ENCODE data around the gene CASP7. TPM values are rescaled to one million over a fixed set of nuclear protein-coding genes. Genes with fewer than 3 reads are reported as not detected.
A peak's percentile ranks its signal among the peaks of the same experiment; 100 is the strongest.

CASP7 gene
- total and polyA plus RNA-seq, 12 donors: 5.6 to 22.3 (median 7.8) TPM

- Histone ChIP-seq H3K4me3 (no peak overlapping the region), H3K4me1 (peaks cover 0 to 65% (median 22%) of the 10 kb centered on the region in 9 donors), H3K27ac (peak overlapping the region in 4 of 10 donors; percentile 7 to 87 (median 31)), H3K9me3 (no peaks in the 10 kb centered on the region), H3K36me3 (peaks cover 0 to 53% (median 4%) of the 10 kb centered on the region in 9 donors), H3K27me3 (peaks cover 0 to 7% (median 0%) of the 10 kb centered on the region in 7 donors)
- TF ChIP-seq CTCF (IDR thresholded peaks at IDR 0.05): no peak
- ATAC-seq (no peak), DNase-seq (no peak)
- intact Hi-C loops (cut with DNase I): no loop called here
- WGBS, 2 donors: 51 to 59% methylated on average over 3 of the region's 3 CpGs
Measured at GRCh38 chr10:113639966-113640365, 39.7 kb upstream of the CASP7 start.

- peak overlapping the region in 7 of 10 donors; percentile 0 to 92 (median 46) for H3K27ac ChIP-seq
- 71 to 72% methylated on average over 4 of the region's 4 CpGs for WGBS, 2 donors
- H3K36me3 ChIP-seq: peaks cover 0 to 52% (median 4%) of the 10 kb centered on the region in 9 donors
- TF ChIP-seq CTCF (IDR thresholded peaks at IDR 0.05): no peak
- peaks cover 0 to 67% (median 29%) of the 10 kb centered on the region in 9 donors for H3K4me1 ChIP-seq
- H3K9me3 ChIP-seq: no peaks in the 10 kb centered on the region
- no peak overlapping the region for H3K4me3 ChIP-seq
- intact Hi-C loops (cut with DNase I): no loop called here
- peaks cover 0 to 7% (median 0%) of the 10 kb centered on the region in 7 donors for H3K27me3 ChIP-seq
- no peak for DNase-seq
- ATAC-seq: no peak
Measured at GRCh38 chr10:113641702-113642101, 38.0 kb upstream of the CASP7 start.

GRCh38 chr10:113643183-113643582 is 36.5 kb upstream of the CASP7 start:
- Histone ChIP-seq H3K4me3 (no peak overlapping the region), H3K4me1 (peaks cover 0 to 80% (median 35%) of the 10 kb centered on the region in 9 donors)

More at GRCh38 chr10:113643183-113643582, 36.5 kb upstream of the CASP7 start:
- DNase-seq (no peak), ATAC-seq (no peak)
- 82% methylated on average over 4 of the region's 4 CpGs for WGBS, 2 donors
- peaks cover 0 to 7% (median 0%) of the 10 kb centered on the region in 7 donors for H3K27me3 ChIP-seq
- TF ChIP-seq CTCF (IDR thresholded peaks at IDR 0.05): no peak
- peaks cover 0 to 38% (median 0%) of the 10 kb centered on the region in 9 donors for H3K36me3 ChIP-seq
- peak overlapping the region in 8 of 10 donors; percentile 43 to 92 (median 79) for H3K27ac ChIP-seq
- intact Hi-C loops (cut with DNase I): no loop called here
- no peaks in the 10 kb centered on the region for H3K9me3 ChIP-seq

Measured in heart right ventricle (tissue), 16 donors.